K562 treated with DMSO at 1 percent for 12 hours (cell line): ENCODE measurements around the gene SERINC1. TPM values are rescaled to one million over a fixed set of nuclear protein-coding genes. Genes with fewer than 3 reads are reported as not detected.

Experiments used
- total RNA-seq: library from RNA; unstranded; fragments of 300-600 nt; gene quantifications from 2 replicates; pipeline ENCODE4 v1.2.3, GENCODE V29; 2022; ENCODE audit not compliant: insufficient read depth

Gene SERINC1
- 23.6 and 64.8 TPM in 2 replicates for total RNA-seq

DNA sequence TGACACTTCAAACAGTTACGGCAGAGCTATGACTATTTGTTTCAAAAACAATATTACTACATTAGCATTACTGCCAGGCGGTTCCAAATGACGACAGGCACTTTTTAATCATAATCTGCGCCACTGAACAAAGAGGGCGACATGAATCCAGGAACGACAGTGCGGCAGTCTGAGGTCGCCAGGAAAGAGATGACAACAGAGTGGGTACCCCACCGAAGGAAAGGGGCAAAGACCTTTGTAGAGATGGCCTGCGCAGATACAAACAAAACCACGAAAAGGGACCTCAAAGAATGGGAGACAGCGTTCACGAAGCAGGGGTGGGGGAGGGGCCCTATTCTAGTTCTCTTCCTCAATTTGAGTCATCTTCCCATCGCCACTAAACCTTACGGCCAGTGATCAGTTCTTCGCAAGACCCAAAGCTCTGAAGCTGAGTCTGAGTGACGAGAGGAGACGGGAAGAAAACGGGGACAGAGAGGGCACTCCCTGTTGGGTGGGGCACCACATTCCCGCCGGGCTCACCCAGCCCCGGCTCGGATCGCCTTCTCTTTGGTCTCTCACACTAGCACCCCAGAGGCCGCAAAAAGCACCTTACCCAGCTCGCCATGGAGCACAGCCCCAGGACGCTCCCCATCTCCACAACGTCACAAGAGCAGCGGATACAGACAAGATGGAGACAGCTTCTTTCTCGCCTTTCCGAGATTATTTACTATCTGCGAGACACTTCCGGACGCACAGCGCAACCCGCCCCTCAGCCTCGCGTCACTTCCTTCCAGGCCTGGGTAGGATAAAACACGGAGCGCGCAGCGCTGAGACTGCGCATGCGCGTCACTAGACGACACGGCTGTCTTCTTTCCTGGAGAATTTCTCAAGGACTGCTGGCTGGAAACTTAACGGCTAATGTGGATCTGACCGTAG is at the start of gene SERINC1:
Gene SERINC1 (minus strand): TSS at position 701 of the 915 bp plus-strand sequence. CDS start 70 bp downstream, at position 631.

DNA sequence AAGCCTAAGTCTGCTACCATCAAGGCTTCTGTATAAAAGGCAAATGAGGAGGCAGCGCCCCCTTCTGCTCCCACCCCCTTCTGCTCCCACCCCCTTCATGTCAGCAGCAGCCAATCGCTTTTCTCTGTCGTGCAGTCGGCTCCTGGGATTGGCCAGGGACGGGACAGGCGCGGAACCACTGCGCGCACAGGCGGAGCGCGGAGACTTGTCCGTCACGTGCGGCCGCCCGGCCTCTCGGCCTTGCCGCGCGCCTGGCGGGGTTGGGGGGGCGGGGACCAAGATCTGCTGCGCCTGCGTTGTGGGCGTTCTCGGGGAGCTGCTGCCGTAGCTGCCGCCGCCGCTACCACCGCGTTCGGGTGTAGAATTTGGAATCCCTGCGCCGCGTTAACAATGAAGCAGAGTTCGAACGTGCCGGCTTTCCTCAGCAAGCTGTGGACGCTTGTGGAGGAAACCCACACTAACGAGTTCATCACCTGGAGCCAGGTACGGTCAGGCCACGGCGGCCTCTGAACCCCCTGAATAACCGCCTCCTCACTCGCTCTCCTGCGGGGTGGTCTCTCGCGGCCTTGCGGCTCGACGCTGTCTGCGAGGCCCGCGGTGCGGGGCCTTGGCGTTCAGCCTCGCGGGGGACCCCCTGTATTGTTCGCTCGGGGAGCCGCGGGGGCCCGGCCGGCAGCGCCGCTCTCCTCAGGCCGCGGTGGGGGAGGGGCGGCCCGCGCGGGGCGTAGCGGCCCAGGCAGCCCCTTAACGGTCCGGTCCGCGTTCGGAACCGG is 72.1 kb downstream of the SERINC1 start, which contains the start of gene HSF2:
Gene HSF2 (plus strand): TSS at position 305 of the 773 bp plus-strand sequence. CDS start 86 bp downstream, at position 391.

Other genes starting within 250 kb of the SERINC1 start
- gene HSF2, start 72.2 kb downstream of the SERINC1 start, total RNA-seq: 11.5 and 21.7 TPM in 2 replicates
- 10.7 and 12.7 TPM in 2 replicates for gene PKIB, start 138.6 kb upstream of the SERINC1 start, total RNA-seq